ENCODE results near the gene LRMDA.
A peak's percentile ranks its signal among the peaks of the same experiment; 100 is the strongest.

DNA sequence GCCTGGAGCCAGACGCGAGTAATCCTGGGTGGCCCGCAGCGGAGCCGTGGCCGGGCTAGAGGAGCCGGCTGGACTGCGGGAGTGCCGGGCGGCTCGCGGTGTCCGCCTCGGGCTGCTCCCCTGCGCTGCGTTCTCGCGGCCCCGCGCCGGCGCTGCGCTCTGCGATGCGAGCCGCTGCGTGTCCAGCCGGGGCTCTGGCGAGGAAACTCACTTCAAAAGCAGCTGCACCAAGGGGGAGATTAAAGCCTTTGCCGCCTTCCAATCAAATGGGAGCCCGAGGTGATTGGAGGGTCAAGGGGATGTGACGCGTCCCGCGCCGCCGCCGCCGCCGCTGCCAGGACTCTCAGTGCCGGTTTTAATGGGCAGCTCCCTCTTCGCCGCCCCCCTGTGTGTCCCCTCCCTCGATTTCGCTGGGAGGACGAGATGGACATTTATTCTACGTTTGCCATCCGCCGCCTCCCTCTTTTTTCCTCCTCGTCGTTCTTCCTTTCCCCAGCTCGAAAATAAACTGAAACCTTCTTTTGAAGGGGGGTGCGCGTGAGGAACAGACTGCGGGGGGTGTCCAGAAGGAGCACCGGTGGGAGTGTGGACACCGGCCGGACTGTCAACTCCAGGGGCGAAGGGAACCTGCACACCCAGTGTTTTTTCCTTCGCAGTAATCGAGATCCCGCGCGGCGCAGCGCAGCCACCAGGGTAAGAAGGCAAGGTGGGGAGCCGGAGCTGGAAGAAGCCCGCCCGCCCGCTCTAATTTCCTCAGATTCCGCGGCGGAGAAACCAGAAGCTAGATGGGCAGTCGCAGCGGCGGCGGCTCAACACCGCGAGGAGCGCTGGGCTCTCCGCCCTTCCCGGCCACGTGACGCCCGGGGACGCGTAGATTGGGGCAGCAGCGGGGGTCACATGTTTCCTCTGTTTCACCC lies 29.6 kb upstream of the LRMDA start, which contains the start of gene ZNF503:
- TF ChIP-seq EZH2 (IDR thresholded peaks at IDR 0.05; ENCODE audit: low read length), result no peak
- peak in 1 of 3 experiments; percentile 29 for TF ChIP-seq CTCF (optimal IDR thresholded peaks at IDR 0.05 in 1 of 3, IDR thresholded peaks at IDR 0.05 in 1 of 3, conservative IDR thresholded peaks at IDR 0.05 in 1 of 3; ENCODE audit: extremely low read depth in 1 of 3, insufficient read depth in 2 of 3, low read length in 3 of 3)

All from keratinocyte (primary cell).